ENCODE results near the gene NME3. TPM values are rescaled to one million over a fixed set of nuclear protein-coding genes. Genes with fewer than 3 reads are reported as not detected.

NME3 gene
- total and polyA plus RNA-seq, 2 of the 4 experiments (the other 2 are of a cell fraction), result 12.7 to 41.2 TPM

- 89% methylated on average over 10 of the region's 33 CpGs; no CpG with 5 or more reads in 1 of the 2 experiments for WGBS, 2 experiments (ENCODE audit: extremely low coverage in 2 of 2, insufficient read length in 1 of 2)
- ChIA-PET CTCF (no interaction called here), POLR2A (ENCODE audit: unreplicated experiment) (no interaction called here)
- H3K23ac ChIP-seq (ENCODE audit: low read depth, low read length), result no peak overlapping the region
- H3K56ac ChIP-seq (ENCODE audit: extremely low read depth, insufficient read depth, low read length), result no peak overlapping the region
- no peak overlapping the region for H2BK15ac ChIP-seq (ENCODE audit: low read depth, low read length)
- peaks cover 24% of the 10 kb centered on the region for H3K36me3 ChIP-seq (ENCODE audit: control insufficient read depth, insufficient read depth, low read length)
- DNase-seq (no peak), ATAC-seq (ENCODE audit: low read depth) (no peak)
- no peak overlapping the region for H3K4me2 ChIP-seq (ENCODE audit: low read depth, low read length)
- peaks cover 5% of the 10 kb centered on the region; the same call in 1 of the 2 replicates for H3K9me3 ChIP-seq (ENCODE audit: control insufficient read depth, insufficient read depth, low read length)
- no peak overlapping the region for H2BK5ac ChIP-seq (ENCODE audit: low read depth, low read length, poor library complexity, severe bottlenecking)
- dilution Hi-C loops (cut with HindIII; ENCODE audit: low sequenced_read_pairs, unreplicated experiment) (no loop called here), in situ Hi-C loops (cut with MboI; ENCODE audit: low sequenced_read_pairs) (no loop called here), intact Hi-C loops (cut with micrococcal nuclease) (no loop called here)
- no peaks in the 10 kb centered on the region for H3K27me3 ChIP-seq (ENCODE audit: control insufficient read depth, insufficient read depth, low read length)
- 0 out of 2 replicates have a peak, but pooled peaks cover 2% of the 10 kb centered on the region for H3K9me1 ChIP-seq (ENCODE audit: insufficient read depth, low read length)
- no peak overlapping the region for H3K4me3 ChIP-seq (ENCODE audit: insufficient read depth, low read depth, low read length)
- no peak overlapping the region for H2BK20ac ChIP-seq (ENCODE audit: low read depth, low read length)
- TF ChIP-seq CHD1 (IDR thresholded peaks at IDR 0.05; ENCODE audit: low read depth, low read length), result no peak
- TF ChIP-seq RAD21 (IDR thresholded peaks at IDR 0.05; ENCODE audit: low read length), result no peak
- TF ChIP-seq USF2 (IDR thresholded peaks at IDR 0.05; ENCODE audit: low read depth, low read length), result no peak
- TF ChIP-seq MAZ (IDR thresholded peaks at IDR 0.05; ENCODE audit: borderline replicate concordance, low read depth, low read length), result no peak
- TF ChIP-seq BHLHE40 (IDR thresholded peaks at IDR 0.05; ENCODE audit: low read depth, low read length), result no peak
- TF ChIP-seq MXI1 (IDR thresholded peaks at IDR 0.05; ENCODE audit: borderline replicate concordance, low read depth, low read length), result no peak
- no peak for TF ChIP-seq FOS (IDR thresholded peaks at IDR 0.05; ENCODE audit: low read depth, low read length)
- no peak for TF ChIP-seq SMC3 (IDR thresholded peaks at IDR 0.05; ENCODE audit: low read depth, low read length)
- no peaks in the 10 kb centered on the region for H3K4me1 ChIP-seq (ENCODE audit: control insufficient read depth, insufficient read depth, low read length)
- no peaks in the 10 kb centered on the region for H3K79me1 ChIP-seq (ENCODE audit: low read depth in 1 of 2, low read length in 2 of 2)
- no peak overlapping the region for H3K9ac ChIP-seq (ENCODE audit: low read depth, low read length)
- no peak overlapping the region for H2AFZ ChIP-seq (replicated peaks; ENCODE audit: low read length, poor library complexity)
- H4K91ac ChIP-seq (ENCODE audit: insufficient read depth, low read depth, low read length), result no peak overlapping the region
- no peak overlapping the region for H2BK120ac ChIP-seq (ENCODE audit: low read depth, low read length)
- no peak overlapping the region for H3K14ac ChIP-seq (replicated peaks; ENCODE audit: low read depth, low read length)
- H3K27ac ChIP-seq (ENCODE audit: insufficient read depth, low read length), result no peak overlapping the region
- no peak overlapping the region for H2AK9ac ChIP-seq (replicated peaks; ENCODE audit: low read depth, low read length, poor library complexity)
- no peak overlapping the region for H4K5ac ChIP-seq (ENCODE audit: low read depth, low read length)
- H4K20me1 ChIP-seq (ENCODE audit: insufficient read depth, low read length), result peaks cover under 1% of the 10 kb centered on the region; the same call in 1 of the 2 replicates
- H4K8ac ChIP-seq (ENCODE audit: low read depth in 2 of 2, low read length in 2 of 2), result no peak overlapping the region
- no peak overlapping the region for H2AK5ac ChIP-seq (ENCODE audit: low read depth, low read length)
- H3K4ac ChIP-seq (ENCODE audit: low read depth, low read length), result no peak overlapping the region
- BruUV-seq (replicated peaks), result no TSS peak
- no peak overlapping the region for H3K18ac ChIP-seq (ENCODE audit: low read depth, low read length)
These were observed 21.7 kb upstream of the NME3 start for GRCh38 chr16:1792836-1793577.
